Stimulated activated CD4-positive, alpha-beta T cell treated with anti-CD3 and anti-CD28 coated beads, Interleukin-2, amount 100 ng/mL, for 48 hours (primary cell): Measurements from ENCODE around the gene PSMF1.
A peak's percentile ranks its signal among the peaks of the same experiment; 100 is the strongest.

Experiments
- DNase-seq, 2 donors: peaks; one replicate each; pipeline ENCODE4 v3.0.0-alpha.2; 2020

The PSMF1 gene

GRCh38 chr20:1165521-1165920, 47.1 kb downstream of the PSMF1 start:
- no peak for DNase-seq

DNA sequence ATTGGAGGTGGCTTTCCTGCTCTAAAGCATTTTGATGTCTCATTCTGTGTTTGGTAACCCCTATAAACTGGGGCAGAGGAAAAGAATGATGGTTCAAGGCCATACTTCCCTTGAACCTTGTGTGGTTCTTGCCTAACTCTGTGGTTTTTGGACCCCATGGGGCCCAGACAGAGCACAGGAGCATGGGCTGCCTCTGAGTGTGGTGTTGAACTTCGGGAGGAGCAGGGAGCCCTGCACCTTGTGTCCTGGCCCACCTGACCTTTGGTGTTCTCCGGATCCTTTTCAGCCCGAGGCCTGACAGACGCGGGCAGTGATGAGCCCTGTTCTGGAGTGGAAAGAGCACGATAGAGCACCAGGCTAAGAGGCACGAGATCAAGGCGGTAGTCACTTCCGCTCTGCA, 47.5 kb downstream of the PSMF1 start:
- DNase-seq, result no peak

DNA sequence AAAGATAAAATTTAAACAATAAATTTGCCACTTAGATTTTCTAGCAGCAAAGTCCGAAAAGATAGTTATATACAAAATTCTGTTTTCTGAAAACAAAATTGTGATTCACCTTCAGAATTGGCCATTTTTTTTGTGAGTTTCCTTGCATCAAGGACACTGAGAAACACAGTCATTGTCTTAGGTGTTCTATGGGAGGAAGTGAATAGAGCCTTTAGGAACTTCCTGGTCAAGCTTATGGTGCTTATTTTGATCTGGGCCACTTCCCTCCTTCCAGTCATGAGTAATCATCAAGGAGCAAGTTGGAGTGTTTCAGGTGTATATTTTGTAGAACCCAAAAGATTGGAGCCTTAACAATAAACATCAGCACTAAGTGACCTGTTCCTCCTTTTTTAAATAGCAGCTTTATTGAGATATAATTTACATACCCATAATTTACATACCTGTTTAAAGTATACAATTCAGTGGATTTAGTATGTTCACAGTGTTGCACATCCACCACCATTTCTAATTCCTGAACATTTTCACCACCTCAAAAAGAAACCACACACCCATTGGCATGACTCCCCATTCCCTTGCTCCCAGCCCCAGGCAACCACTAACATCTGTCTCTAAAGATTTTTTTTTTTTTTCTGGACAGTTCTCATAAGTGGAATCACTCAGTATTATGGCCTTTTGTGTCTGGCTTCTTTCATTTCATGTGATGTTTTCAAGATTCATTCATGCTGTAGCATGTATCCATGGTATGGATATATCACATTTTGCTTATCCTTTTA, 48.7 kb downstream of the PSMF1 start:
- DNase-seq, result no peak

- DNase-seq, result no peak
These were observed 50.8 kb downstream of the PSMF1 start for GRCh38 chr20:1169224-1169623.

- no peak for DNase-seq
These were observed 53.2 kb downstream of the PSMF1 start for GRCh38 chr20:1171461-1172093.

GRCh38 chr20:1173698-1174097, 55.3 kb downstream of the PSMF1 start:
- DNase-seq, result no peak

GRCh38 chr20:1174787-1175186, 56.4 kb downstream of the PSMF1 start:
- no peak for DNase-seq

- DNase-seq, result no peak
These were observed 59.3 kb downstream of the PSMF1 start for GRCh38 chr20:1177680-1178079.

DNA sequence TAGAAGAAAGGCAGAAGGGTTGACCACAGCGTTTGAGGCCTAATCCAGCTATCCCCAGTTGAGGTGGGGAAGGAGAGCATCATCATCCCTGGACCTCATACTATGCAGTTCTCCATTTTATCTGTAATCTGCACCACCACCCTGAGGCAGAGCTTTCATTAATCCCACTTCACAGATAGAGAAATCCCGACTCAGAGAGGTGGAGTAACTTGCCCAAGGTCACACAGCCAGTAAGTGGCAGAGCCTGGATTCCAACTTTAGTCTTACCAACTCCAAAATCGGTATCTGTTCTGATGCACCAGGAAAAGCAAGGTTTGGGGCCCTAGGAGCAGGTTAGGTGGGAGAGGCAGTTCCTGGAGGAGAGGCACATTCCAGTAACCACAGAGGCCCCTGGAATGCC, 59.7 kb downstream of the PSMF1 start:
- DNase-seq, result no peak

- DNase-seq, result no peak
These were observed 60.2 kb downstream of the PSMF1 start for GRCh38 chr20:1178623-1179022.

DNA sequence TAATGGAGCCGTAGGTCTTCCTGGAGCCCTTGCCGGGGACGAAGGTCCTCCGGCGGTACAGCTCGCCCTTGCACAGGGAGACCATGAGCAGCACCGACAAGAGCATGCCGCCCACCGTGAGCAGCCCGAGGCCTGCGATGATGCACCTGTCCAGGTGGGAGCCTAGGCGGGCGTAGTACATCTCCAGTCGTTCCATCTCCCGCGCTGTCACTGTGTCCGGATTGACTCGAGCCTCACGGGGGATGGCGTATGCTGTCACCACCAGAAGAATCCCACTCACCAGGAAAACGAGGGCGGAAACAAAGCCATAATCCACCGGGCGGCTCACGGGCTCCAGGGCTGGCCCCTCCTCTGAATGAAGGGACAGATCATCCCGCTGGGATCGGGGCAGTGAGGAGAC, 62.5 kb downstream of the PSMF1 start:
- no peak for DNase-seq

GRCh38 chr20:1182106-1182505, 63.7 kb downstream of the PSMF1 start:
- no peak for DNase-seq

DNA sequence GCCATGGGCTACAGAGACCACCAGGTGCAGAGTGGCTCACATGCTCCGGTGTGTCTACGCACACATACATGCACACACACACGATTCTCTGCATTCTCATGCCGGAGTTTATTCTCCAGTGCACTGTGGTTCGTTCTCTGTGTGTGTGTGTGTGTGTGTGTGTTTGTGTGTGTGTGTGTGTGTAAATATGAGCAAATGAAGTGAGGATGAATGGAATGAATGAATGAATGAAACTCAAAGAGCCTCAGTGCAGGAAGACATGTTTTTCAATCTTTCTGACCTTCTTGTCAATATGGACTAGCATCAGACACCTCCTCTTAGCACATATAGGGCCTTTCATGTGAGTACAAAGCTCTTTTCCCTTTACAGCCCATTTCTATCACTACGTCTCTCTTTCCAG, 64.8 kb downstream of the PSMF1 start:
- no peak for DNase-seq

DNA sequence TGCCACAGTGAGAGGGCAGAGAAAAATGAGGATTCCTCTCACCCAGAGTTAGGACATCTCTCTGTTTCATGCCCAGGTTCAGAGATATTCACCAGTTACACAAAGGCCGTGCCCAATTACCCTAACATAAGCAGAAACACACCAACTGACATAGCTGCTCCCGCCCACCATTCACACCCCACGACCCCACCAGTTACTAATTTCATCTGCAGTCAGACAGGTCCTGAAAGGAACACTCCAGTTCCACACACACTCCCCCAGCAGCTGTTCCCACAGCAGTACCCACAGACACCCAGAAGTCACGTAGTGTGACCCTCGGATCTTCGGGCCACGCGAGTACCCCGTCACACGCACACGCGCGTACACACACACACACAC, 65.8 kb downstream of the PSMF1 start:
- no peak for DNase-seq

GRCh38 chr20:1184638-1185315, 66.4 kb downstream of the PSMF1 start, which contains the start of gene TMEM74B:
Gene TMEM74B (minus strand): TSS chr20:1184981. CDS start chr20:1183801, 1,180 bp downstream.
- DNase-seq, result no peak

DNA sequence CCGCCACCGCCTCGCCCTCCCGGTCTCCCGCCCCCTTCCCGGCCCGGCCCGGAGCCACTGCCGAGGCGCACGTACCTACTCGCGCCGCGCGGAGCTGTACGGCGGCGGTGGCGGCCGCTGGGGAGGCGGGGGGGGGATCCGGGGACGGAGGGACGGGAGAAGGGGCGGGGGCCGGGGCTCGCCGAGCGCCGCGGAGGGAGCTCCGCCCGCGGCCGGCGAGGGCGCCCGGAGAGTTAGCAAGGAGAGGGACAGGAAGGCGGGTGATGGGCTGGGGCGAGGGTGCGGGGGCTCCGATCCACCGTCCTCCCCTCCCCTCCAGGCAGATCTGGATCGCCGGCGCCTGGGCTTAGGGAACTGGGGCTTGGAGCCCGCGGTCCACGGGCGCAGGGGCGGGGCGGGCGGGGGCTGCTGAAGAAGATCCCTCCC, 66.9 kb downstream of the PSMF1 start:
- peak in 1 of 2 donors; percentile 9 for DNase-seq

GRCh38 chr20:1185790-1186334, 67.5 kb downstream of the PSMF1 start:
- peak; percentile 45 to 59 for DNase-seq

GRCh38 chr20:1186367-1186991, 68.1 kb downstream of the PSMF1 start:
- DNase-seq, result no peak

- no peak for DNase-seq
These were observed 69.3 kb downstream of the PSMF1 start for GRCh38 chr20:1187605-1188171.

DNA sequence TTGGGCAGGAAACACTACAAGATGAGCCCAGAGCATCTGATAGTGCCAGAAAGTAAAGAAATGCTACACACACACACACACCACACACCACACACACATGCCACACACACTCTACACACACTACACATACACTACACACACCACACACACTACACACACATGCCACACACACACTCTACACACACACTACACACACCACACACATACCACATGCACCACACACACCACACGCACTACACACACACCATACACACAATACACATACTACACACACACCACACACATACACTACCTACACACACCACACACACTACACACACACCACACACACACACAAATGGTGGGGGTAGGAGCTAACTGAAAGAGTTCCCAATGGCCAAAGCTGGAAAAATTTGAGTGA, 69.9 kb downstream of the PSMF1 start:
- no peak for DNase-seq

DNA sequence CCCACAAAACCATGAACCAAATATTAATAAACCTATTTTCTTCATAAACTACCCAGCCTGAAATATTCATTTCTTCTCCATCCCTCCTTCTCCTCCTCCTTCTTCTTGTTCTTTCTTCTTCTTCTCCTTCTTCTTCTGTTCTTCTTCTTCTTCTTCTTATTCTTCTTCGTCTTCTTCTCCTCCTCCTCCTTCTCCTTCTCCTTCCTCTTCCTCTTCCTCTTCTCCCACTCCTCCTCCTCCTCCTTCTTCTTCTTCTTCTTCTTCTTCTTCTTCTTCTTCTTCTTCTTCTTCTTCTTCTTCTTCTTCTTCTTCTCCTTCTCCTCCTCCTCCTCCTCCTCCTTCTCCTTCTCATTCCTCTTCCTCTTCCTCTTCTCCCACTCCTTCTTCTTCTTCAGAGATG, 71.4 kb downstream of the PSMF1 start:
- DNase-seq, result no peak

DNA sequence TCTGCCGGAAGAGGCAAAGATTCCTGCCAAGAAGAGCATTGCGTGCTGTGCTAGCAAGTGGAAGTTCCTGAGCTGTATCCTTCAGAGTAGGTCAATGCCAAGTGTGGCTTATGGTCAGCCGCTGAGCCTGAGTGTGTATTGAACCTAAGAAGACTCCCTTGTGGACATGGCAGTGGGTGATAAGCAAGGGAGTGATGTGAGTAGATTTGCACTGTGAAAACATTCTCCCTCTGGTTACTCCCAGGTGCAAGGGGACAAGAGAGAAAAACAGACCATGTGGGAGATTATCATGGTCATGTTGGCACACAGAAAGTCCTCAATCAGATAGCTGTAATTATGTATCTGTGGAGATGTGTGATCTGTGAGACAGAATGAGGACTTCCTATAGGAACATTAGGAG, 72.4 kb downstream of the PSMF1 start:
- DNase-seq, result no peak

- DNase-seq, result no peak
These were observed 72.9 kb downstream of the PSMF1 start for GRCh38 chr20:1191299-1191698.
